Ecto neural progenitor cell (in vitro differentiated cells): ENCODE results near the gene C19orf12.

ENCODE experiments used
- DNase-seq: peaks from one replicate; pipeline ENCODE4 v3.0.0-alpha.2; 2018; ENCODE audit warnings: low spot score

Gene C19orf12

GRCh38 chr19:29714953-29715700 lies at the start of gene C19orf12:
Gene C19orf12, minus strand, starts transcription at chr19:29715261. Its CDS starts 6,848 bp downstream, at chr19:29708413.
- DNase-seq, result peak; percentile 77

- no peak for DNase-seq
Measured at GRCh38 chr19:29764361-29764760, 49.3 kb upstream of the C19orf12 start.

GRCh38 chr19:29763196-29763595 lies 48.1 kb upstream of the C19orf12 start:
- no peak for DNase-seq

GRCh38 chr19:29761575-29762232 lies 46.6 kb upstream of the C19orf12 start:
- DNase-seq, result no peak

GRCh38 chr19:29760752-29761502 lies 45.9 kb upstream of the C19orf12 start:
- no peak for DNase-seq

- no peak for DNase-seq
Measured at GRCh38 chr19:29759359-29759758, 44.3 kb upstream of the C19orf12 start.

- DNase-seq, result no peak
Measured at GRCh38 chr19:29758863-29759262, 43.8 kb upstream of the C19orf12 start.

- DNase-seq, result no peak
Measured at GRCh38 chr19:29757551-29757950, 42.5 kb upstream of the C19orf12 start.

- DNase-seq, result no peak
Measured at GRCh38 chr19:29753934-29754305, 38.9 kb upstream of the C19orf12 start.

DNA sequence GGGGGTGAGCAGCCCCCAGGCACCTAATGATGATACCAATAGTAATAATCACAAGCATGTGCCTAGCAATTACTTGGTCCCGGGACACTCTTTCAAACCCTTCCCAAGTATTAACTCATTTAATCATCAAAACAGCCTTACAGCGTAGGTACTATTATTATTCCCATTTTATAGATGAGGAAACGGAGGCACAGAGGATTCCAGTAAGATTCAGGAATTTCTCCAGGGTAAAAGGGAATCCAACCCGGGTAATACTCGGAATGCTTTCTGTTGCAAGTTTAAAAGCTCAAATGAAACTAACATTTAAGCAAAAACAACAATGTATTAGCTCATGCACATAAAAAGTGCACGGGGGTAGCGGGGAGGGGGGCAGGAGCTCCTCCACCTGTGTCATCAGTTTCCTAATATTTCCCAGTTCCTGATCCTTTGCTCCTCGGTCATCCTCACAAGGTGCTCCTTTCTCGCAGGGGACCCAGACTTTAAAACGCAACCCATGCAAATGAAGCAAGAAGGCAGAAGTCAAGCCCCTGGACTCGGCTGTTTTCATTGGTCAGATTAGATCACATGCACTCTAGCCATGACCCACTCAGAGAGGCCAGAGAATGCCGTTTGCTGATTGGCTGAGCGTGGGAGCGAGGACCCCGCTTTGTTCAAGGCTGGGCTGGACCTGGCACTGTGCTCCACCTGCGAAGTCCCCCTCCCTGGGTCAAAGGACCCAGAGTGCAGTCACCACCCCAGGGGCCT lies 38.3 kb upstream of the C19orf12 start:
- DNase-seq, result no peak

GRCh38 chr19:29752450-29753025 lies 37.5 kb upstream of the C19orf12 start:
- no peak for DNase-seq

DNA sequence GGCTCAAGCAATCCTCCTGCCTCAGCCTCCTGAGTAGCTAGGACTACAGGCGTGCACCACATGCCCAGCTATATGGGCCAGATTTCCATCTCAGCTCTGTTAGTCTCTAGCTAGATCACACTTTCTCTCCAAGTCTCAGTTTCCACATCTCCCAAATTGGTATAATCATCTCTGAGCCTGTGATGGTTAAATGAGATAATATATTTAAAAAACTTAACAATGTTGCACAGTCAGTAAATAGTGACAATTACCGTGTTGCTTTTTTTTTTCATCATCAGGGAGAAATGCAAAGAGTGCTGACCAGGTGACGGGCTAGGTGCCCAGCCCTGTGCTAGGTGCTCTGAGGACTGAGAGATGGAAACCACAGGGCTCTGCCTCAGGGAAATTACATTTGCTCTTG lies 36.9 kb upstream of the C19orf12 start:
- DNase-seq, result no peak

DNA sequence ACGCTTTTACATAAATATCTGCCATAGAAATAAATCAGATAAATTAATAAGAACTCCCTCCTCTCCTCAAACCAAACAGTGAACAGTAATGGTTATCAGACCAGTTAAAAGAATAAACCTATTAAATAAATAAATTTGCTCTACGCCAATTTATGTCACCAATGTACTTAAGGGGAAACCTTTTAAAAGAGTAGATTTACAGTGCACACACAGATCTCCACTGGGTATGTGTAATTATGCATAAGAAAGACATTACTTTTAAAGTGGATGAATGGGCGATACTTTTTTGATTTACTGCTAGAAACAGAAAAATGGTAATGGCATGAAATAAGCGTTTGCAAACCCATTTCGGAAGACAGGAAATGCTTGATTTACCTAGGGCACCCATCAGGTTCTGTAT lies 34.9 kb upstream of the C19orf12 start:
- no peak for DNase-seq

- DNase-seq, result no peak
Measured at GRCh38 chr19:29748996-29749849, 34.2 kb upstream of the C19orf12 start.

GRCh38 chr19:29745253-29745652 lies 30.2 kb upstream of the C19orf12 start:
- no peak for DNase-seq

DNA sequence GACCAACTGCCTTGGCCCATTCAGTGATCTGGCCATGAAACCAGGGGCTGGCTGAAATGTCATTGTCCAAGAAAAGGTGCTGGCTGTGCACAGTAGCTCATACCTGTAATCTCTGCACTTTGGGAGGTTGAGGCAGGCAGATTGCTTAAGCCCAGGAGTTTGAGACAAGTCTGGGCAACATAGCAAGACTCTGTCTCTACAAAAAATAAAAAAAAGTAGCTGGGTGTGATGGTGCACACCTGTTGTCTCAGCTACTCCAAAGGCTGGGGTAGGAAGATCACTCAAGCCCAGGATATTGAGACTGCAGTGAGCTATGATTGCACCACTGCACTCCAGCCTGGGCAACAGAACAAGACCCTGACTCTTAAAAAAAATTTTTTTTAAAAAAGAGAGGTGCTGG lies 28.6 kb upstream of the C19orf12 start:
- DNase-seq, result no peak

DNA sequence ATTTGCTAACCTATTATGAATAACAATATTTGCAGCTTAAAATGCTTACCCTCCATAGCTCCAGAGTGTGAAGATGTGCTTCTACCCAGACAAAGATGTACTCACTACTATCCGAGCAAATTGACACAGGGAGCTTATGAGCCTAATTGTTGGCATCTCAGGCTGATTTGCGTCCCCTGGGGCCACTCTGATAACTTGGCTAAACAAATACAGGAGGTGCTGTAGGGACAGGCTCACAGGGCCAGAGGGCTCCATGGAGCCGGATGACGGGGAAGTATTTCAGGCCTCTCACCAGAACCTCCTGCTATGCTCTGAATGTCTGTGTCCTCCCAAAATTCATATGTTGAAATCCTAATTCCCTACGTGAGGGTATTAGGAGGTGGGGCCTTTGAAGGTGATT lies 26.7 kb upstream of the C19orf12 start:
- DNase-seq, result no peak

DNA sequence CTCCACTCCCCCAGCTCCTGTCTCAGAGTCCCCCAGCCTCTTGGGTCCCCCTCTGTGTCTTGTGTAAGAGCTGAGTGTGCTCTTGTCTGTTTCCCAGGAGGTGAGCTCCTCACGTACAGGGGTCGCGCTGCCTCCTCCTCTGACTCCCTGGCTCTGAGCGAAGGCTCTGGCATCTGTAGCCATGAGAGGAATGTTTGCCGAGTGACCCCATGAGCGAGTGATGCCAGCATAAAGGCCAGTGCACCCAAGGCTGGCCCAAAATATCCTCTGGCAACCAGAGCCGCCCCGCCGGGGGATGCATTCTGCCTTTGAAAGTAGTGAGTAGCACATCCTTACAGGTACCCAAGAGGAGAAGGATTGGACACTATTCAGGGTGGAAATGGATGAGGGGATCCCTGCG lies 26.2 kb upstream of the C19orf12 start:
- DNase-seq, result no peak

DNA sequence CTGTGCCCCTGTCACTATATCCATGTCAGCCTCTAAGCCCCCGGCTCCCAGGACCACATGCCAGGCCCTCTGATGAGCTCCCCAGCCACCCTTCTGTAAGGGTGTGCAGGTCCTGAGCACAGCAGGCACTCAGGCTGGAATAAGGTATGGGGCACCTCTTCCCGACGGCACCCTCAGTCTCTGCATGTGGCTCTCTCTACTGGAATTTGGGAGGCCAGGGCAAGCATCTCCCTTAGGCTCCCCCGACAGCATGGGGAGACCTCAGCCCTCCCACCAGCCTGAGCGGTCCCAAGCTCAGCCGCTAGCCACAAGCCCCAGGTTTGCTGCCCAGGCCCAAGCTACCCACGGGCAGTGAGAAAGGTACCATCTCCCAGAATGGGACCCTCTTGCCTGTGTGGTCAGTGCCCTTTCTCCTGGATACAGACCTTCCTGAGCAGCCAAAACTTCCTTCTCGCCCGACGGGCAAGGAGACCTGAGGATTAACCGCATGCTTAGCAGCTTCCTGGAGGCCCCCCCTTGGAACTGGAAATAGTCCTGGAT lies 22.5 kb upstream of the C19orf12 start:
- DNase-seq, result no peak

DNA sequence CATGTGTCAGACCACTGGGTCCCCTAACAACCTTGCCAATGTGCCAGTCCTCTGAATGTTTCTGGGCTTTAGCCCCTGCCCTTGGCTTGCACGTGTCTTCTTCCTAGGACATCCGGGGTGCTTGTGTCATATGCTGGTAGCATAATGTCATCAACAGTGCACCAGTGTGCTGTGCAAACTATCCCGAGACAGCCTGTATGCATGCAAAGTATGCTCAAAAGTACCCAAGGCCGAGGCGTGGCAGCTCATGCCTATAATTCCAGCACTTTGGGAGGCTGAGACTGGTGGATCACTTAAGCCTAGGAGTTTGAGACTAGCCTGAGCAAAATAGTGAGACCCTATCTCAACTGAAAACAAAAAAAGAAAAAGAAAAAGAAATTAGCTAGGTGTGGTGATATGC lies 20.8 kb upstream of the C19orf12 start:
- DNase-seq, result no peak
